SK-N-SH treated with all-trans-retinoic acid at 6 μM for 48 hours (cell line): ENCODE data around the gene DHX9.

Experiments
- ATAC-seq: fragments of 200-7000 bp; cut with Tn5 transposase; 3 replicates; pipeline ENCODE4 v1.9.1; 2020; ENCODE audit warnings: mild to moderate bottlenecking, moderate library complexity
- ARNTL ChIP-seq: fragments of 450-650 bp; formaldehyde crosslinking; IDR thresholded peaks from 2 replicates; pipeline ENCODE4 v1.5.0; 2020; ENCODE audit warnings: low read depth, mild to moderate bottlenecking, moderate library complexity, borderline replicate concordance
- BACH2 ChIP-seq: fragments of 250-450 bp; sonication (Bioruptor Pico); IDR thresholded peaks from 2 replicates; pipeline ENCODE4 v1.9.0; 2021; ENCODE audit warnings: mild to moderate bottlenecking, borderline replicate concordance
- CSDC2 ChIP-seq: fragments of 250-450 bp; sonication (Bioruptor Pico); IDR thresholded peaks from 2 replicates; pipeline ENCODE4 v1.5.0; 2020; ENCODE audit warnings: mild to moderate bottlenecking, moderate library complexity
- ESRRG ChIP-seq: fragments of 250-450 bp; sonication (Bioruptor Pico); IDR thresholded peaks from 2 replicates; pipeline ENCODE4 v1.6.1; 2021; ENCODE audit warnings: mild to moderate bottlenecking
- GLIS3 ChIP-seq: fragments of 250-450 bp; sonication (Bioruptor Pico); IDR thresholded peaks from 2 replicates; pipeline ENCODE4 v1.5.0; 2020; ENCODE audit warnings: mild to moderate bottlenecking, moderate library complexity
- ISL1 ChIP-seq: fragments of 250-450 bp; sonication (Bioruptor Pico); IDR thresholded peaks from 2 replicates; pipeline ENCODE4 v2.1.2; 2022; ENCODE audit warnings: mild to moderate bottlenecking, moderate library complexity
- OSR1 ChIP-seq: fragments of 250-450 bp; sonication (Bioruptor Pico); IDR thresholded peaks from 2 replicates; pipeline ENCODE4 v1.8.0; 2022; ENCODE audit warnings: moderate library complexity, mild to moderate bottlenecking, inconsistent platforms
- PPARA ChIP-seq: fragments of 250-450 bp; sonication (Bioruptor Pico); IDR thresholded peaks from 2 replicates; pipeline ENCODE4 v1.5.0; 2020; ENCODE audit warnings: mild to moderate bottlenecking, borderline replicate concordance
- RARB ChIP-seq: fragments of 250-450 bp; sonication (Bioruptor Pico); IDR thresholded peaks from 2 replicates; pipeline ENCODE4 v1.8.0; 2021; ENCODE audit warnings: mild to moderate bottlenecking, moderate library complexity
- SNAI2 ChIP-seq: fragments of 250-450 bp; sonication (Bioruptor Pico); IDR thresholded peaks from 2 replicates; pipeline ENCODE4 v1.5.0; 2020; ENCODE audit warnings: mild to moderate bottlenecking, moderate library complexity
- TCF4 ChIP-seq: fragments of 250-450 bp; sonication (Bioruptor Pico); IDR thresholded peaks from 2 replicates; pipeline ENCODE4 v1.8.0; 2021; ENCODE audit warnings: mild to moderate bottlenecking, moderate library complexity, borderline replicate concordance
- TOX ChIP-seq: fragments of 250-450 bp; sonication (Bioruptor Pico); IDR thresholded peaks from 2 replicates; pipeline ENCODE4 v1.8.0; 2021; ENCODE audit warnings: mild to moderate bottlenecking, moderate library complexity, borderline replicate concordance
- ZC3H10 ChIP-seq: fragments of 250-450 bp; sonication (Bioruptor Pico); IDR thresholded peaks from 2 replicates; pipeline ENCODE4 v1.5.1; 2021; ENCODE audit warnings: mild to moderate bottlenecking, moderate library complexity
- ZFP30 ChIP-seq: fragments of 450-650 bp; formaldehyde crosslinking; IDR thresholded peaks from 2 replicates; pipeline ENCODE4 v1.5.0; 2022; ENCODE audit warnings: mild to moderate bottlenecking, moderate library complexity
- ZNF565 ChIP-seq: fragments of 450-650 bp; formaldehyde crosslinking; conservative IDR thresholded peaks from 2 replicates; pipeline ENCODE4 v1.5.0; 2020; ENCODE audit warnings: low read depth, mild to moderate bottlenecking, moderate library complexity
- ZNF70 ChIP-seq: fragments of 450-650 bp; formaldehyde crosslinking; IDR thresholded peaks from 2 replicates; pipeline ENCODE4 v1.5.0; 2020; ENCODE audit warnings: mild to moderate bottlenecking, moderate library complexity
- TF ChIP-seq, protein P1 (sequence below): fragments of 250-450 bp; sonication (Bioruptor Pico); IDR thresholded peaks from 2 replicates; pipeline ENCODE4 v1.8.0; 2020; ENCODE audit warnings: mild to moderate bottlenecking, moderate library complexity, borderline replicate concordance
- TF ChIP-seq, protein P2 (sequence below): fragments of 250-450 bp; sonication (Bioruptor Pico); IDR thresholded peaks from 2 replicates; pipeline ENCODE4 v1.5.1; 2021; ENCODE audit warnings: mild to moderate bottlenecking, moderate library complexity
- TF ChIP-seq, protein P3 (sequence below): fragments of 250-450 bp; sonication (Bioruptor Pico); IDR thresholded peaks from 2 replicates; pipeline ENCODE4 v1.5.0; 2020; ENCODE audit warnings: mild to moderate bottlenecking, moderate library complexity
- TF ChIP-seq, protein P4 (sequence below): fragments of 250-450 bp; sonication (Bioruptor Pico); IDR thresholded peaks from 2 replicates; pipeline ENCODE4 v1.8.0; 2021; ENCODE audit warnings: low read depth, mild to moderate bottlenecking, moderate library complexity, borderline replicate concordance
- TF ChIP-seq, protein P5 (sequence below): fragments of 250-450 bp; sonication (Bioruptor Pico); IDR thresholded peaks from 2 replicates; pipeline ENCODE4 v1.5.1; 2020; ENCODE audit warnings: low read depth, mild to moderate bottlenecking, moderate library complexity

The DHX9 gene

DNA sequence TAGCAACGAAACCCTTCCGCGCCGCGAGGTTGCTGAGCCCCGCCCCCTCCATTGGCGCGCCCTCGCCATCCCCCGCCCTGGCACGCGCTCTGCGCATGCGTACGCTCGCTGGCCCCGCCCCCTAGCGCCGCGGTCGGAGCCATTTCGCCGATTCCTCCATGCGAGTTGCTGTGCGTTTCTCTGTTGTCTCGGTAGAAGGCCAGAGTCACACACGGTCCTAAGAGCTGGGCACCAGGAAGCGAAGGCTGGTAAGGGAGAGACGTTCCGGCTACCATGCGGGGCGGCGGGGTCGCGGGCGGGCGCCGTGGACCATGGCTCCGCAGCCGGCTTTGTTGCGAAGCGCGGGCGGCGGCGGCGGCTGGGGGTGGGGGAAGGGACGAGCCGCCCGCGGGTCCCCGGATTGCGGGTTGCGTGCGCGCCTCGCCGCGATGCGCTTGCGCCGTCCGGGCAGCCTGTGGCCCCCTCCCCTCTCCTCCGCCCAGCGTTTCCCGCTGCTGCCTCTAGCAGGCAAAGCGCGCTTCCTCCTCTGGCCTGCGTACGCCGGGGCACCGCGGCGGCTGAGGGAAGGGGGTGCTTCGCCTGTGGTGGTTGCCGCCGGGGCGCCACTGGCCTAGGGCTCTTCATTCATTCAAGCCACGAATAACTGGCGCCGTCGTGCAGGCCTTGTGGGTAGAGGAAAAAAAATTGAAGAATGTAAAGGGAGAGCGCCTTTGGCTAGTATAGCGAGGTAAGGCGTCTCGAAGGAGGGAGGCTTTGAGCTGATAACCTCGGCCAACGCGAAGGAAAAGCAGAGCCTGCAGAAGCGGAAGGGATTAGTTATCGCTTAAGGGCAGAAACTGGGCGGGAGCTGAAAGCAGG is at the start of gene DHX9:
Gene DHX9 (plus strand): TSS at position 139 of the 858 bp plus-strand sequence. CDS start 3,220 bp downstream, outside the sequence.
- TF ChIP-seq RARB (0 out of 2 replicates have a peak, but pooled peaks have one; percentile 70), ZC3H10 (0 out of 2 replicates have a peak, but pooled peaks have one; percentile 55), ZNF70 (CRISPR knock-in tag) (no peak)
- ATAC-seq = peak; percentile 87

DNA sequence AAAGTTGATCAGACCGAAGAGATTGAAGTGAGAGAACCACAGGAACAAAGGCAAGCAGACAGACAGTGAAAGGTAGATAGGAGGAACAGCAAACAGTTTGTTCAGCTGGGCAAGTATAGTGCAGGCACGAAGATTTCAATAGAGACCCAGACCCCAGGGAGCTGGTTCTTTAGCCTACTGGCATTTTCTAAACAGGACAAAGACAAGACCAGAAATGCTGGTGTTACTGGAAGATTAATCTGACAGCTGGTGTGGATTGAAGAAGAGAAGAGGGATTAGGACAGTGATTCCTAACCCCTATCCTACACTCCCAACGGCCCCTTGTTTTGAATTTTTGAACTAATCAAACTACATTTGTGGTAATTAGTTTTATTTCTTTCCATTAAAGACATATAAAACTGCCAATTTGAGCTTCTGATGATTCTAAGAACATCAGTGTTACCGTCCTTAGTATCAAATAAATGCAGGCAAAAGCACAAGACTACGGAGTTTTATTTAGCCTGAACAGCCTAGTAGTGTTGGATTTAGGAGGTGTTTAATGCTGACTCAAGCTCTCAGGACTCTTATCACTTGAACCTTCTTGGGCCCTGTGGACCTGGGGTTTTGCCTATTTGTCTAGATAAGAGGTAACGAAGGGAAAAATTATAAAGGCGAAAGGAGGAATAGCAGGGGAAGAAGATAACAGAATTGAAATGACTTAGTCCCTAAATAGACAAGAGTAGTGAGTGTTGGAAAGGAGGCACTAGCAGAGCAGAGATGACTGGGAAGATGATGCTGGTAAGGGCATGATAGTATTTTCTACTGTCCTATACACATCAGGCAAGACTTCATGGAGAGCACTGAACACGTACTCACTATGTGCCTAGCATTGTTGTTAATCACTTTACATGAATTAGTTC is 47.6 kb upstream of the DHX9 start:
- TF ChIP-seq, protein P1, sequence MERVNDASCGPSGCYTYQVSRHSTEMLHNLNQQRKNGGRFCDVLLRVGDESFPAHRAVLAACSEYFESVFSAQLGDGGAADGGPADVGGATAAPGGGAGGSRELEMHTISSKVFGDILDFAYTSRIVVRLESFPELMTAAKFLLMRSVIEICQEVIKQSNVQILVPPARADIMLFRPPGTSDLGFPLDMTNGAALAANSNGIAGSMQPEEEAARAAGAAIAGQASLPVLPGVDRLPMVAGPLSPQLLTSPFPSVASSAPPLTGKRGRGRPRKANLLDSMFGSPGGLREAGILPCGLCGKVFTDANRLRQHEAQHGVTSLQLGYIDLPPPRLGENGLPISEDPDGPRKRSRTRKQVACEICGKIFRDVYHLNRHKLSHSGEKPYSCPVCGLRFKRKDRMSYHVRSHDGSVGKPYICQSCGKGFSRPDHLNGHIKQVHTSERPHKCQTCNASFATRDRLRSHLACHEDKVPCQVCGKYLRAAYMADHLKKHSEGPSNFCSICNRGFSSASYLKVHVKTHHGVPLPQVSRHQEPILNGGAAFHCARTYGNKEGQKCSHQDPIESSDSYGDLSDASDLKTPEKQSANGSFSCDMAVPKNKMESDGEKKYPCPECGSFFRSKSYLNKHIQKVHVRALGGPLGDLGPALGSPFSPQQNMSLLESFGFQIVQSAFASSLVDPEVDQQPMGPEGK = no peak
- TF ChIP-seq ZNF70 (CRISPR knock-in tag) (no peak), OSR1 (no peak), ISL1 (CRISPR knock-in tag) (no peak), RARB (no peak), ARNTL (CRISPR knock-in tag) (no peak), BACH2 (CRISPR knock-in tag) (no peak), GLIS3 (no peak), PPARA (CRISPR knock-in tag) (no peak), TOX (no peak), TCF4 (CRISPR knock-in tag) (no peak), ZNF565 (CRISPR knock-in tag) (no peak), ESRRG (CRISPR knock-in tag) (no peak), ZC3H10 (no peak), CSDC2 (CRISPR knock-in tag) (no peak), SNAI2 (CRISPR knock-in tag) (no peak)
- TF ChIP-seq, protein P2, sequence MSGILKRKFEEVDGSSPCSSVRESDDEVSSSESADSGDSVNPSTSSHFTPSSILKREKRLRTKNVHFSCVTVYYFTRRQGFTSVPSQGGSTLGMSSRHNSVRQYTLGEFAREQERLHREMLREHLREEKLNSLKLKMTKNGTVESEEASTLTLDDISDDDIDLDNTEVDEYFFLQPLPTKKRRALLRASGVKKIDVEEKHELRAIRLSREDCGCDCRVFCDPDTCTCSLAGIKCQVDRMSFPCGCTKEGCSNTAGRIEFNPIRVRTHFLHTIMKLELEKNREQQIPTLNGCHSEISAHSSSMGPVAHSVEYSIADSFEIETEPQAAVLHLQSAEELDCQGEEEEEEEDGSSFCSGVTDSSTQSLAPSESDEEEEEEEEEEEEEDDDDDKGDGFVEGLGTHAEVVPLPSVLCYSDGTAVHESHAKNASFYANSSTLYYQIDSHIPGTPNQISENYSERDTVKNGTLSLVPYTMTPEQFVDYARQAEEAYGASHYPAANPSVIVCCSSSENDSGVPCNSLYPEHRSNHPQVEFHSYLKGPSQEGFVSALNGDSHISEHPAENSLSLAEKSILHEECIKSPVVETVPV (CRISPR knock-in tag) = no peak
- TF ChIP-seq, protein P3, sequence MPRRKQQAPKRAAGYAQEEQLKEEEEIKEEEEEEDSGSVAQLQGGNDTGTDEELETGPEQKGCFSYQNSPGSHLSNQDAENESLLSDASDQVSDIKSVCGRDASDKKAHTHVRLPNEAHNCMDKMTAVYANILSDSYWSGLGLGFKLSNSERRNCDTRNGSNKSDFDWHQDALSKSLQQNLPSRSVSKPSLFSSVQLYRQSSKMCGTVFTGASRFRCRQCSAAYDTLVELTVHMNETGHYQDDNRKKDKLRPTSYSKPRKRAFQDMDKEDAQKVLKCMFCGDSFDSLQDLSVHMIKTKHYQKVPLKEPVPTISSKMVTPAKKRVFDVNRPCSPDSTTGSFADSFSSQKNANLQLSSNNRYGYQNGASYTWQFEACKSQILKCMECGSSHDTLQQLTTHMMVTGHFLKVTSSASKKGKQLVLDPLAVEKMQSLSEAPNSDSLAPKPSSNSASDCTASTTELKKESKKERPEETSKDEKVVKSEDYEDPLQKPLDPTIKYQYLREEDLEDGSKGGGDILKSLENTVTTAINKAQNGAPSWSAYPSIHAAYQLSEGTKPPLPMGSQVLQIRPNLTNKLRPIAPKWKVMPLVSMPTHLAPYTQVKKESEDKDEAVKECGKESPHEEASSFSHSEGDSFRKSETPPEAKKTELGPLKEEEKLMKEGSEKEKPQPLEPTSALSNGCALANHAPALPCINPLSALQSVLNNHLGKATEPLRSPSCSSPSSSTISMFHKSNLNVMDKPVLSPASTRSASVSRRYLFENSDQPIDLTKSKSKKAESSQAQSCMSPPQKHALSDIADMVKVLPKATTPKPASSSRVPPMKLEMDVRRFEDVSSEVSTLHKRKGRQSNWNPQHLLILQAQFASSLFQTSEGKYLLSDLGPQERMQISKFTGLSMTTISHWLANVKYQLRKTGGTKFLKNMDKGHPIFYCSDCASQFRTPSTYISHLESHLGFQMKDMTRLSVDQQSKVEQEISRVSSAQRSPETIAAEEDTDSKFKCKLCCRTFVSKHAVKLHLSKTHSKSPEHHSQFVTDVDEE (CRISPR knock-in tag) = no peak
- TF ChIP-seq, protein P4, sequence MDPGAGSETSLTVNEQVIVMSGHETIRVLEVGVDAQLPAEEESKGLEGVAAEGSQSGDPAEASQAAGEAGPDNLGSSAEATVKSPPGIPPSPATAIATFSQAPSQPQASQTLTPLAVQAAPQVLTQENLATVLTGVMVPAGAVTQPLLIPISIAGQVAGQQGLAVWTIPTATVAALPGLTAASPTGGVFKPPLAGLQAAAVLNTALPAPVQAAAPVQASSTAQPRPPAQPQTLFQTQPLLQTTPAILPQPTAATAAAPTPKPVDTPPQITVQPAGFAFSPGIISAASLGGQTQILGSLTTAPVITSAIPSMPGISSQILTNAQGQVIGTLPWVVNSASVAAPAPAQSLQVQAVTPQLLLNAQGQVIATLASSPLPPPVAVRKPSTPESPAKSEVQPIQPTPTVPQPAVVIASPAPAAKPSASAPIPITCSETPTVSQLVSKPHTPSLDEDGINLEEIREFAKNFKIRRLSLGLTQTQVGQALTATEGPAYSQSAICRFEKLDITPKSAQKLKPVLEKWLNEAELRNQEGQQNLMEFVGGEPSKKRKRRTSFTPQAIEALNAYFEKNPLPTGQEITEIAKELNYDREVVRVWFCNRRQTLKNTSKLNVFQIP (CRISPR knock-in tag) = no peak
- ATAC-seq = no peak

DNA sequence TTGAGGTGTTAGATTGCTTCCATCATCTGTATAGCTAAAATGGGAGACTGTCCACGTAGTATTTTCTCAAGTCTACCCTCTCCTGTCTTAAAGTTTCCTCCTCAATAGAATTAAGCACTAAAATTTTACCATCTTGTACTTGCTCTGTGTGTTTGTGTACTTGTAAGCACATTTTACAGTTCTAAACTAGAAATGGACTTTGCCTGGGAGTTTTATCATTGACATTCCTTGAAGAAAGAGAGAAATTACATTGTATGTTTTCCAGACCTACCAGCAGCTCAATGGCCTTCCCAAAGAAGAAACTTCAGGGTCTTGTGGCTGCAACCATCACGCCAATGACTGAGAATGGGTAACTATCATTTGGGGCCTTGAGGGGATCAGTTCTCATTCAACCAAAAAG is 45.1 kb upstream of the DHX9 start:
- ATAC-seq = no peak
- no peak for TF ChIP-seq CSDC2 (CRISPR knock-in tag)
- no peak for TF ChIP-seq ESRRG (CRISPR knock-in tag)
- TF ChIP-seq BACH2 (CRISPR knock-in tag) = no peak
- TF ChIP-seq, protein P5, sequence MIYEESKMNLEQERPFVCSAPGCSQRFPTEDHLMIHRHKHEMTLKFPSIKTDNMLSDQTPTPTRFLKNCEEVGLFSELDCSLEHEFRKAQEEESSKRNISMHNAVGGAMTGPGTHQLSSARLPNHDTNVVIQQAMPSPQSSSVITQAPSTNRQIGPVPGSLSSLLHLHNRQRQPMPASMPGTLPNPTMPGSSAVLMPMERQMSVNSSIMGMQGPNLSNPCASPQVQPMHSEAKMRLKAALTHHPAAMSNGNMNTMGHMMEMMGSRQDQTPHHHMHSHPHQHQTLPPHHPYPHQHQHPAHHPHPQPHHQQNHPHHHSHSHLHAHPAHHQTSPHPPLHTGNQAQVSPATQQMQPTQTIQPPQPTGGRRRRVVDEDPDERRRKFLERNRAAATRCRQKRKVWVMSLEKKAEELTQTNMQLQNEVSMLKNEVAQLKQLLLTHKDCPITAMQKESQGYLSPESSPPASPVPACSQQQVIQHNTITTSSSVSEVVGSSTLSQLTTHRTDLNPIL (CRISPR knock-in tag) = no peak
- TF ChIP-seq TCF4 (CRISPR knock-in tag) = no peak
- TF ChIP-seq, protein P2 (CRISPR knock-in tag) = no peak
- TF ChIP-seq ZFP30 (CRISPR knock-in tag) = no peak
- TF ChIP-seq ZNF70 (CRISPR knock-in tag) = no peak
- TF ChIP-seq ZNF565 (CRISPR knock-in tag) = no peak
- TF ChIP-seq, all 23 proteins: peak for 0
